Neutrophil (primary cell): ENCODE results near the gene CLINT1.

ENCODE experiments used
- H3K27ac ChIP-seq: fragments of 200-600 bp; sonication (generic); 2 replicates; pipeline ENCODE4 v1.5.1; 2016; ENCODE audit warnings: mild to moderate bottlenecking, moderate library complexity
- H3K27me3 ChIP-seq: fragments of 200-600 bp; sonication (generic); 2 replicates; pipeline ENCODE4 v1.6.0; 2016; ENCODE audit warnings: mild to moderate bottlenecking
- H3K36me3 ChIP-seq: fragments of 200-600 bp; sonication (generic); 2 replicates; pipeline ENCODE4 v1.5.1; 2017
- H3K4me1 ChIP-seq, 2 experiments: fragments of 200-600 bp in 1 of 2; sonication (generic) in 1 of 2; 1 replicate in 1 of 2; 2 replicates in 1 of 2; pipeline versions ENCODE4 v1.5.1 to v1.6.1; 2013 to 2016; ENCODE audit warnings: low read depth in 1 of 2, low read length in 1 of 2, mild to moderate bottlenecking in 1 of 2, moderate library complexity in 1 of 2; ENCODE audit not compliant: control insufficient read depth in 1 of 2, insufficient read depth in 1 of 2
- H3K4me3 ChIP-seq, 2 experiments: fragments of 200-600 bp in 1 of 2; sonication (generic) in 1 of 2; 1 replicate in 1 of 2; 2 replicates in 1 of 2; pipeline ENCODE4 v1.5.1; 2013 to 2016; ENCODE audit warnings: low read depth in 1 of 2, low read length in 1 of 2, mild to moderate bottlenecking in 1 of 2, moderate library complexity in 1 of 2
- H3K9me3 ChIP-seq: fragments of 200-600 bp; sonication (generic); 2 replicates; pipeline ENCODE4 v1.5.1; 2016
- CTCF ChIP-seq: fragments of 200-600 bp; sonication (generic); IDR thresholded peaks from 2 replicates; pipeline ENCODE4 v1.5.1; 2016; ENCODE audit warnings: antibody characterized with exemption

The CLINT1 gene

GRCh38 chr5:157802736-157803135 lies 56.2 kb downstream of the CLINT1 start:
- no peak for TF ChIP-seq CTCF
- no peaks in the 10 kb centered on the region for H3K27me3 ChIP-seq
- peaks cover 8 to 12% of the 10 kb centered on the region in 2 experiments for H3K4me1 ChIP-seq
- no peak overlapping the region for H3K4me3 ChIP-seq
- H3K27ac ChIP-seq: no peak overlapping the region
- no peaks in the 10 kb centered on the region for H3K9me3 ChIP-seq
- H3K36me3 ChIP-seq: peaks cover 66% of the 10 kb centered on the region

GRCh38 chr5:157800137-157800536 lies 58.8 kb downstream of the CLINT1 start:
- H3K27me3 ChIP-seq: no peaks in the 10 kb centered on the region
- peaks cover 68% of the 10 kb centered on the region for H3K36me3 ChIP-seq
- H3K27ac ChIP-seq: no peak overlapping the region
- H3K4me1 ChIP-seq: peaks cover 8 to 12% of the 10 kb centered on the region in 2 experiments
- TF ChIP-seq CTCF: no peak
- H3K4me3 ChIP-seq: no peak overlapping the region
- H3K9me3 ChIP-seq: no peaks in the 10 kb centered on the region

- H3K9me3 ChIP-seq: no peaks in the 10 kb centered on the region
- no peak for TF ChIP-seq CTCF
- no peaks in the 10 kb centered on the region for H3K27me3 ChIP-seq
- peaks cover 68% of the 10 kb centered on the region for H3K36me3 ChIP-seq
- H3K27ac ChIP-seq: no peak overlapping the region
- H3K4me3 ChIP-seq: no peak overlapping the region
- H3K4me1 ChIP-seq: peaks cover 8 to 12% of the 10 kb centered on the region in 2 experiments
These were observed 59.4 kb downstream of the CLINT1 start for GRCh38 chr5:157799578-157799977.

GRCh38 chr5:157793301-157793700 lies 65.6 kb downstream of the CLINT1 start:
- no peak for TF ChIP-seq CTCF
- Histone ChIP-seq H3K9me3 (no peaks in the 10 kb centered on the region), H3K4me1 (no peaks in the 10 kb centered on the region), H3K27ac (no peak overlapping the region), H3K4me3 (no peak overlapping the region), H3K36me3 (peaks cover 82% of the 10 kb centered on the region), H3K27me3 (no peaks in the 10 kb centered on the region)

GRCh38 chr5:157785801-157786200 lies 73.1 kb downstream of the CLINT1 start:
- no peak for TF ChIP-seq CTCF
- no peak overlapping the region for H3K27ac ChIP-seq

GRCh38 chr5:157779221-157779620 lies 79.7 kb downstream of the CLINT1 start:
- Histone ChIP-seq H3K27ac (no peak overlapping the region), H3K4me1 (no peaks in the 10 kb centered on the region), H3K9me3 (no peaks in the 10 kb centered on the region), H3K4me3 (no peak overlapping the region), H3K27me3 (no peaks in the 10 kb centered on the region), H3K36me3 (peaks cover 12% of the 10 kb centered on the region)
- TF ChIP-seq CTCF: no peak

More at GRCh38 chr5:157785801-157786200, 73.1 kb downstream of the CLINT1 start:
- no peak overlapping the region for H3K4me3 ChIP-seq
- H3K36me3 ChIP-seq: peaks cover 69% of the 10 kb centered on the region
- H3K9me3 ChIP-seq: no peaks in the 10 kb centered on the region
- no peaks in the 10 kb centered on the region for H3K27me3 ChIP-seq
- H3K4me1 ChIP-seq: no peaks in the 10 kb centered on the region
